GM19467 (cell line): ENCODE data around the gene ENAH.
"Not testable (repeated sequence)": the region's sequence is repeated elsewhere in the genome, so short reads cannot be mapped to it uniquely, and the experiment has no call there.

ENCODE experiments used
- ATAC-seq: cut with Tn5 transposase; IDR thresholded peaks from one replicate; pipeline ENCODE4 v1.9.1; 2021; ENCODE audit warnings: mild to moderate bottlenecking, moderate library complexity; ENCODE audit not compliant: unreplicated experiment

The ENAH gene

DNA sequence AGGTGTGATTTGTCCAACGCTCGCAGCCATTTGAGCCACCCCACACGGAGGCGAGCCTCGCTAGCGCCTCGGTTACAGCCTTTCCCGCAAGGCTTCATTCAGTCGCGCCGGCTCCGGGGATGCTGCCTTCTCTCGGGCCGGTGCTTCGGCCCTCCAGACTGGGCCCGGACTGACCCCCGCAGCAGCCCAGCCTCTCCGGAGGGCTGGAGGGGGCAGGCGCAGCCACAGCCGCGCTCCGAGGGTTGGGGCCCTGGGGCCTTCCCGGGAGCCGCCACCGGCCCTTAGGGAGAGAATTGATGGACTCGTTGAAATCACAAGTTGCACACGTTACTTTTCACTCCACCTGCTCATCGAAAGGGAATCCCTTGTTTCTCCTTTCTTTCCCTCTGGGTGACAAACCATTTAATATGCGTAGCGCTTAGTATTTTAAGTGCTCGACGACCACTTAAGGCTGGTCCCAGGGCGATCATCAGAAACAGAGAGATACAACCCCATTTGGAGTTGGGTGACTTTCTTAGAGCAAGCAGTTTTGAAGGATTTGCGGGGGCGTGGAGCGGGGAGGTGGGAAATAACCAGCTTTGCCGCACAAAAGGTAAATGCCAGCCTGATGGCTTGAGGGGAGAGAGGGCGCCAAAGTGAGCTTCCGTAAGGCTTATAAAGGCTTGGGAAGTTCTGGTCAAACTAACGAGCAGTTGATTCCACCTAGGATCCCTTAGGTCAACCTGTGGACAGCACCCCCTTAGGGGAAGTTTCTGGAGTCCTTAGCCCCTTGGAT lies 24.6 kb upstream of the ENAH start:
- ATAC-seq: no peak

DNA sequence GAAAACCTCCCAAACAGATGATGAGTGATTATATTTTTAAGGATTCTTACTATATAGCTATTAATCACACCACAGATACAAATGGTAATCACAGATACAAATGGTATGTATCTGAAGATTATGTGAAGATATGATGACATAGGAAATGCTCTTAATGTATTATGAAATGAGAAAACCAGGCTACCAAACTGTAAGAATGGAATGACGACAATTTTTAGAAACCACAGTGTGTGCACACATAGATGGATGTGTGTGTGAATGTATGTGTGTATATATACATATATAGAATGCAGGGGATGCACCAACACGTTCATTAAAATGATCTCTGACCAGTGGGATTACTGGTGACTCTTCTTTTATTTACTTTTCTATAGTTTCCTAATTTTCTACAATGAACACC lies 21.5 kb upstream of the ENAH start:
- ATAC-seq: no peak

DNA sequence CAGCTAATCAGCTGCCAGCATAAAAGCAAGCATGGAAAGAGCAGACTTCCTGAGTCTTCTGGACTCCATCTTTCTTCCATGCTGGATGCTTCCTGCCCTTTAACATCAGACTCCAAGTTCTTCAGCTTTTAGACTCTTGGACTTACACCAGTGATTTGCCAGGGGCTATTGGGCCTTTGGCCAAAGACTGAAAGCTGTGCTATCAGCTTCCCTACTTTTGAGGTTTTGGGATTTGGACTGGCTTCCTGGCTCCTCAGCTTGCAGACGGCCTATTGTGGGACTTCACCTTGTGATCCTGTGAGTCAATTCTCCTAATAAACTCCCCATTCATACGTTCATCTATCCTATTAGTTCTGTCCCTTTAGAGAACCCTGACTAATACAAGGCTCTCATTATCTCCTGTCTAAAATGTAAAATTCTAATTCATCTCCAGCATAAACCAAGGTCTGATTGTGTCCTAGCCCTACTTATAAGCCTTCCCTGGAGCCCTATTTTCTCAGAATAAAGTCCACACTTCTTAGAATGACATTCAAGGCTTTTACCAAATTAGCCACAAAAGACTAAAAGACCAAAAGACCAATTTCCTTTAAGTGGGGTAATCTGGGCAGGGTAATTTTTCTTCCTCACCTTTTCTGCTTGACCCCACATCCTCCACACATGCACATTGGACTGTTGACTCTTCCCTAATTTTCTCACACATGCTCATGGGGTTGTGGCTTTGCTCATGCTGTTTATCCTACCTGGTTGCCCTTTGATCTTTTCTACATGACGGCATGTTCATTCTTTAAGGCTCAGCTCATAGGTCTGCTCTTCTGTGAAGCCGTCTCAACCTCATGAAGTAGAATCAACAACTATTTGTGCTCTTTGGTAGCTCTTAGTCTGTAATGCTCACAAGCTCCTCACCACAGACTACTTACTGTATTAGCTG lies 18.1 kb upstream of the ENAH start:
- ATAC-seq: no peak

DNA sequence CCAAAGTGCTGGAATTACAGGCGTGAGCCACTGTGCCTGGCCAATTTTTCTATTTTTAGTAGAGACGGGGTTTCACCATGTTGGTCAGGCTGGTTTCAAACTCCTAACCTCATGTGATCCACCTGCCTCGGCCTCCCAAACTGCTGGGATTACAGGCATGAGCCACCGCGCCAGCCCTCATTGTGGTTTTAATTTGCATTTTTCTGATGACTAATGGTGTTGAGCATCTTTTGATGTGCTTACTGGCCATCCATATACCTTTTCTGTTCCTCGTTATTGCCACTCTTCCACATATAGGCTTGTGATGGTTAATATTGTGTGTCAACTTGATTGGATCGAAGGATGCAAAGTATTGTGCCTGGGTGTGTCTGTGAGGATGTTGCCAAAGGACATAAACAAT lies 17.4 kb upstream of the ENAH start:
- ATAC-seq: no peak

DNA sequence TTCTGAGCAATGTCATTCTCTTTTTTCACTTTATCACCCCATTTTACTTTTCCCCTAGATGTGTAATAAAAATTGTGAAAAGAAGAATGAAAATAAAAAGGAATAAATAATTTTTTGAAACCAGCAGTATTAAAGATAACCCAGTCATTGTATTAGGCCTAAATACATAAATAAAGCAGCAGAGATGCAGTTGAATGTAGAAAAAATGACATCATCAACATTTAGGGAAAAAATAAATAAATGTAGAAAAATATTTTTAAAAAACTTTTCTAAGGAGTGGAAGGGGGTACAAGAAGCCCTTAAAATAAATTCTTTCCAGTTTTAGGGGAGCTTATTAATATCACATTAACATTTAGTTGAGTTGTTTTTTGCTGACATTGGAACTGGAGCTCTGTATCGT lies 15.3 kb upstream of the ENAH start:
- no peak for ATAC-seq

DNA sequence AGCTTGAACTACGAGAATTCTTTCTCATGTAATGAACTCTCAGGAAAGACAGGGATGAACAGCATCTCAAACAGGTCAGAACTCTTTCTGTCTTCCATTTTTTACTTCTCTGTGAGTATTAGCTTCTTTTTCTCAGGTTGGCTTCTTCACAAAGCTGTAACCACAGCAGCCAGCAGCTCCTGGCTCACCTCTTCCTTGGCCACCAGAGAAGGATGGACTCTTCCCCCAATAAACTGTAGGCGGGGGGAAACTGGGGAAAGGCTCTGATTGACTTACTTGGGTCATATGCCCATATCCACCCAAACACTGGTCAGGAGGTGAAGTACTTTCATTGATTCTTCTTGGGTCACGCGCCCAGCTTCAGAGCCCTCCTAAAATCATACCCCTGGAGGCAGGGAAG lies 14.4 kb upstream of the ENAH start:
- ATAC-seq: no peak

DNA sequence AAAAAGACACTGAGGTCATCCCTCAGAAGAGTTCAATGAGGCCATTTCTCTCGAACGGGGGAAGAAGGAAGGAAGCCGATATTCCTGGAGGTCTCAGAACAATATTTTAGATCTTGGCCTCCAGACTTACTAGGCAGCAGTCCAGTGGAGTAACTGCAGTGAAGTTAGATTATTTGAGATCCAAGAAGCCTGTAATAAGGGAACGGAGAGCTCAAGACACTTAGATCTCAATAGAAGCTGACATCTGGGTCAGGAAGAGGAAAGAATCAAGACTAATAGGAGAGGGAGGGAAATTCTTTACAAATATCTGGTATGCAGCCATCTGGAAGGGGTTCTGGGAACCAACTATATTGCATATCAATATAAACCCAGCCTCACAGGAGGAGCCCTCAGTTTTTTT lies 13.6 kb upstream of the ENAH start:
- no peak for ATAC-seq

DNA sequence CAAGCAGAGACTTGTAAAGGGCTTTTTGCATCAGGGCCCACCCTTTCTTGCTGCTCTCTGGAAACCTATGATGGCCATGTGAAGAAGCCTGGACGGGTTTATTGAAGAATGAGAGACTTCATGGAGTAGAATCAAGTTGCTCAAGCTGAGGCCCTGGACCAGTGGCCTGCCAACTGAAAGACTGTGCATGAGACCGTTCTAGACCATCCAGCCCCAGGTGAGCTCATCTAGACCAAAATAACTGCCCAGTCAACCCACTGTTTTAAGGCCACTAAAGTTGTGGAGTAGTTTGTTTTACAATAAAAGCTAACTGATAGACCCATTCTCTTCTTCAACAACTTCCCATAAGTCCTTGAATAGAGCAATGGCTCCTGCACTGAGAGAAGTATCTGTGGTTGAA lies 11.8 kb upstream of the ENAH start:
- ATAC-seq: no peak

DNA sequence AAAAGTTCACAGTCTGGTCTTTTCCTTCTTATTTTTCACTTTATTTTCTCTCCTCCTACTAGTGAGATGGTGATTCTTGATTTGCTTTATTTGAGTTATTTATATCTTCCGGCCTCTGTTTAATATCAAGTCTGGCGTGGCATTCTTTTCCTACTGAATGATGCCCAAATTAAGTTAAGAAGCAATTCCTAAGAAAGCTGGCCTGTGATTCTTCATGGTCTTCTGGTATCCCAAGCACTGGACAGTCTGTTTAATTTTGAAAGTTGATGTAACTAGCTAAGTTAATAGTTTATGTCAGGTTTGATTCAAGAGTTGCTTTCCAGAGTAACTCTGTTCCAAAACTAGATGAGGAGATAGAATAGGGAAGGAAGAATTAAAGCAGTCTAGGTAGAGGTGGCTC lies 9.2 kb upstream of the ENAH start:
- no peak for ATAC-seq

DNA sequence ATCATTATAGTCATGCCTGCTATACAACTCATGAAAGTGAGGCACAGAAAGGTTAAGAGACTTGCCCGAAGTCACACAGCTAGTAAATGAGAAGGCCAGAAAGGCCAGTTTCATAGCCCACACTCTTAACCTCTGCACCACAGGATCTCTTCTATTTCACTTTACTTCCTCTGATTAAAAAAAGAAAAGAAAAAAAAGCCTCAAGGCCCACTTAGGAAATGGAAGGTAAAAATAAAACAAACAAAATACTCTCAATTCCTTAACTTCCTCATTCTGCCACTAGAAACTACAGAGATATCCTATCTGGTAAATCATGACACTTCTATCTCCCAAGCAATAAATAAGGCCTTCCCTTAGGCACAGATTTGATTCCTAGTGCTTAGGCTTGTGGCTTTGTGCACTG lies 7.6 kb upstream of the ENAH start:
- ATAC-seq: no peak

DNA sequence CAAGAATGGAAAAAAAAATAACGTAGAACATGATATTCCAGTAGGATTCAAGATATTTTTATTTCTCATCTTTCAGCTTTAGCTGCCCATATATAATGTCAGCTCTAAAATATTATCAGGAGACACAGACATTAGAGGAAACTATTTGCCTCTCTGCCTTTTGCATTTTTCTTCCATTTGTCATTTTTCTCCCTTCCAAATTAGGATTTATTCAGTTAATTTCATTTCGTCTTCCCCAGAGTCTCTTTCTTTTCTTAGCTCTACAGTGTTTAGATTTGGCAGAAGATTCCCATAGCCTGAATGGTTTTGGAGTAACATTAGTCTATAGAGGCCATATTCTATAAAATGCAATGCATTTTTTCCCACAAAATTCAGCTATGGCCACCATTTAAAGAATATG lies 5.1 kb upstream of the ENAH start:
- ATAC-seq: no peak

DNA sequence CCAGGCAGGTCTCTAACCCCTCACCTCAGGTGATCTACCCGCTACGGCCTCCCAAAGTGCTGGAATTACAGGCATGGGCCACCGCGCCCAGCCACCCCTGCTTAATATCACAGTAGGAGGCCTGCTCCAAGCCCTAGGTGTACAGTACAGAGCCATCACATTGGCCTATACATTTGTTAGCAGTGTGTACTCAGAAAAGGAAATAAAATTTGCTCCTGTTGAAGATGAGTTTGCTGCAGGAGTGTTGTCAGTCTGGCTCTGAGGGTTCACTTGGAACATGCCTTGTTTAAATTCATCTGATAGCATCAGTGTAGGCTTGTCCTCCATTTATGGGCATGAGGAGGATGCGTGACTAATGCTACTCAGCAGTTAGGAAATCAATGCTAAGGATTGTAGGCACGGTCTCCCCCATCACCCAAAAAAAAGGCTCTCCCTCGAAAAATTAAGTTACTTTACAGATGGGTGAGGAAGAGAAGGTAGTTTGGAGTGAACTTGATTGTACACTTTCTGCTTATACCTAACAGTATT lies 4.6 kb upstream of the ENAH start:
- ATAC-seq: no peak

DNA sequence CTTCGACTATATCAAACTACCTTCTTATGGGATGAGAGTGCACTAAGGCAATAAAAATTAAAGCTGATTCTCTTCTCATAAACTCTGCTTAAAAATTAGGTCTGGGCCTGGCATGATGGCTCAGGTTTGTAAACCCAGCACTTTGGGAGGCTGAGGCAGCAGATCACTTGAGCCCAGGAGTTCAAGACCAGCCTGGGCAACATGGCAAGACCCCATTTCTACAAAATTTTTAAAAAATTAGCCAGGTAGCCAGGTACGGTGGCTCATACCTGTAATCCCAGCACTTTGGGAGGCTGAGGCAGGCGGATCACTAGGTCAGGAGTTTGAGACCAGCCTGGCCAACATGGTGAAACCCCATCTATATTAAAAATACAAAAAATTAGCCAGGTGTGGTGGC lies 3.3 kb upstream of the ENAH start:
- not testable (repeated sequence) for ATAC-seq

DNA sequence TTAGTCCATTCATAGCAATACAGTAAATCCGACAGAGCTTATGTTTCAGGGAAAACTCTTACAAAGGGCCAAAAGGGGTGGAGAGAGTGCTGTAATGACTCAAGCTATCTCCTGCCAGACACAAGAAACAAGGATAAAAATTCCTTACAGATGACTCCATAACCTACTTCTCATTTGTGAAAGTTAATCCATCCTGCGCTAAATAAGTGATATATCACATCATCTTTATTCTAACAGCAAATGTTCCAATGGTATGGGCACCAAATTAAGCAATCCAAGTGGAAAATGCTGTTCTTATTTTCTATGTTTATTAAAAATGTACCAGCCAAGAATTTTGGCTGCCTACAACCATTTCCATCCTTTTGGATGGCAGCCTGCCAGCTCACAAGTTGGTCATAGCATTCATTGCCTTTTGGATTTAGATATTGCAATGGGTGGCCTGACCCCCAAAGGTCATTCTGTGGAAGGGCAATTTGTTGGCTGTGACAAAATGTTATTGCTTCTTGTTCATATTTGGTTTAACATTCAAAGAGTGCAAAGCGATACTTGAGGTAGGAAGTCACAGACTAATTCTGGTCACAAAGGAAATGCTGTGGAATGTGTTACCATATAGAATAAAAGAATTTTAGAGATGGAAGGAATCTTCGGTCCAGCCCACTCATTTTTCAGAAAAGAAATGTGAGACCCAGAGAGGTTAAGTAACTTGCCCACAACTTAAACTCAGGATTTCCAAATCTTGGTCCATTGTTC lies 2.8 kb upstream of the ENAH start:
- no peak for ATAC-seq

DNA sequence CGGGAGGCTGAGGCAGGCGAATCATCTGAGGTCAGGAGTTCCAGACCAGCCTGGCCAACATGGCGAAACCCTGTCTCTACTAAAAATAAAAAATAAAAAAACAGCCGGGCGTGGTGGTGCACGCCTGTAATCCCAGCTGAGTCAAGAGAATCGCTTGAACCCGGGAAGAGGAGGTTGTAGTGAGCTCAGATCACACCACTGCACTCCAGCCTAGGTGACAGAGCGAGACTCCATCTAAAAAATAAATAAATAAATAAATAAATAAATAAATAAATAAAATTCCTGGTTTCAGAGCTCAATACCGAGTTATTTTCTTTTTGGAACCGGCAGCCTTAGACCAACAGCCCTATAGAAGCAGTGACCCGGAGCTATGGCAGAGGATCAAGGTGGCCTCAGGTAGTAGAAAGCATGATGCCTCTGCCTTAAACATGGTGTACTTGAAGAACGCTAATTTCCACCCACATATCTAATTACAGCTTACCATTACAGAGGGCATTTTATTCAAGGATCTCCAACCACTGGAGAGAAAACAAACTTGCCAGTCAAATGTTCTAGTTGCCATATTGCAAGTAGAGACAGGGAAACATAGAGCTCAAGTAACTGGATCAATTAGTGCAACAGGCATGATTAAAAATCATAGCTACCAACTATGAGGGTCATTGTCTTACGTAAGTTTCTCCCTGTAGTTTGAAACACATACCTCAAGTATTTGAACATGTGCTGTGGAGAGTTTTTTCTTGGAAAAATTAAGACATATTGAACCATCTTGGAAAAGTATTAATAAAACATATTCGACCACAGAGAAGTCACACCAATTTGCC lies 2.0 kb upstream of the ENAH start:
- no peak for ATAC-seq

DNA sequence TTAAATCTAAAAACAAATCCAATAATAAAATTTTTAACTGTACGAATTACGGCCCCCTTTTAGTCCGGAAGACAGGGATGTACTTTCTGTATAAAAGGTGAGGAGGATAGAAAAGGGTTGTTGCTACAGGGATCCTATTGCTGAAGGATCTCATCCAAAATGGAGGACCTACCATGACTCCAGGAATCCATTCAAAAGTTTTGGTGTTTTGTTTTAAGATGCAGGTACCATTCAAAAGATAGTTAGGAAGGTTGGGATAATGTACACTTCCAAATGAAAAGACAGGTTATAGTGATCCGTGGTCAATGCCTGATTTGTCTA lies 1.3 kb upstream of the ENAH start:
- ATAC-seq: no peak

DNA sequence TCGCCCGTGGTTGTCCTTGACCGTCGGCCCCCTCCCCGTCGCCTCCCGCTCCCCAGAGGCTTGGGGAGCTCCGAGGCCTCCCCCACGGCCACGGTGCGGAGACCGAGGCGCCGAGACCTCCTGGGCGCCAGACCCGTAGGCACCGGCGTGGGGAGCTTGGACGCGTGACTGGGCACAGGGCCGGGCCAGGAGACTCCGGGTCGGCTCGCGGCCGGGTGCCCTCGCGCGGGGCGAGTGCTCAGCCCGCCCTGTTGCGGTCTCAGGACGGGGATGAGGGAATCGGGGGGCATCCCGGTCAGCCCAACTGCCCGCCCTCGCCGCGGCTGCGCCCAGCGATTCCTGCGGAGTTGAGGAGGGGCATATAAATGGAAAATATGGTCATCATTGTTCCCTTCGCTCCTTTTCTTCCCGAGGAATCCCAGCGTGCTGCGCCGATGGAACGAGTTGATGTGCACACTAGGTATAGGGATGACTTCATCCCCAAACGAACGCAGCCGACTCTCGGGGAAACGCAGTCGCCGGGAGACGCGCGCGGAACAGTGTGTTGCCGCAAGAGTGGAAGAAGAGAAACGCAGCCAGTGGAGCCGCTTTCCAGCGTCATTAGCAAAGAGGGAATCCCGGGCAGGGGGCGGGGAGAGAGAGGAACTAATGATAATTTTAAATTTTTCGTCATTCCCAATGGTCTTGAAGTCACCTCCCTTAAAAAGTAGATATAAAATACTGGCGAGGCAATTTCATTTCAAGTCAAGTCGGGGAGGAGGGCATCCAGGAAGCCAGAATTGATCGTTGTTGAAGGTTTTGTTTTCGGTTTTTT lies 747 bp upstream of the ENAH start:
- ATAC-seq: no peak

DNA sequence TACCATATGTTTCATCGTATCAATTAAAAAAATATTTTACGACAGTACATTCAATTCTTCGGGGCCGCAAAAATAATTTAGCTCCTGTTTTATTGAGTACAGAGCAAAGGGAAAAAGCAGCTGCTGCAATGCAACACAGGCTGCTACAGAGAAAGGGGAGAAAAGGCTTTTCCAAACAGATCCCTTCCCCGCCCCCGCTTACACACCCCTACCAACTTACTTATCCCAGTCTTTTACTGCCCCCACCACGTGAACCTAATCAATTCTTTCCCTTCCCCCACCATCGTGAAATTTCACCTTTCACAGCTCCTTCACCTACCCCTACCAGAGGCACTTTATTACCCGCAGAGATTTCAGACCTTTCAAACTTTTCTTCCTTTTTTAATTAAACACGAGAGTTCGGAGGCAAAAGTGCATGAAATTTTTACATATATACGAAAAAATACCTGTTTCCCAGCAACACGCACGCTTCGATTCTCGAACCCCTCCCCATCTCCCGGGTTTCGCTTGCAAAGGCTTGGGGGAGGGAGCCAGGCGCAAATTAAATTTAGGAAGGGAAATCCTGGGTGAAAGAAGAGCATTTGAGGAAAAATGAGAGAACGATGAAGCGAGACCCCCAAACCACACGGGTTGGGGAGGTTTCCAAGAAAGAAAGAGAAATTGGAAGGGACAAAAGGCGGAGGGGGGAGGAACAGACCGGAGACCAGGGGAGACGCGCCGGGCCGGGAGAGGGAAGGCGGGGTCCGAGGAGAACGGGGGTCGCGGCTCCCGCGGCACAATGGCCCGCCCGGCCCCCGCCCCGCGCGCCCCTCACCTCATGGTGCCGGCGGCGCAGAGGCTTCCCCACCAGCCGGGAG lies 823 bp downstream of the ENAH start:
- no peak for ATAC-seq

DNA sequence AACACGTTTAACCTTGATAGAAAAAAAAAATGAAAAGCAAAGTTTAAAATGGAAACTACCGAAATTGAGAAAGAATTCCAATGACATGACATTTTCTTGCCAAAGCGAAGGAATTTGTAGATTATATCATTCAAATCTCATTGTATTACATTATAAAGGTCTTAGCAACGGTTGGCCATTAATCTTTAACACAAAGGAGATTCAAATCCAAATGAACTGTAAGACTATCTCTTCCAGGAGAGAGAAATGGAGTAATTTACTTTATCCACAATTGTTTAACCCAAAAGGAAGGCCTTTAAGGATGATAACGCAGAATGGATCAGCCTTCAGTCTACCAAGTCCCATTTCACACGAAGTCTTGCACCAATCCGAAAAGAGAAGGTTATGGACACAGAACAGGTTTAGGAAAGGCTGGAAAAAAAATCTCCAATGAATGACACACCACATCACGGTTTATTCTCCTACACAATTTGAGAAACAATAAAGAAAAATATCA lies 1.5 kb downstream of the ENAH start:
- ATAC-seq: no peak
